Hematopoietic multipotent progenitor cell (in vitro differentiated cells): ENCODE results near the gene TUFT1. TPM values are rescaled to one million over a fixed set of nuclear protein-coding genes. Genes with fewer than 3 reads are reported as not detected.
"Not testable (repeated sequence)": the region's sequence is repeated elsewhere in the genome, so short reads cannot be mapped to it uniquely, and the experiment has no call there.

Experiments used
- DNase-seq, 3 donors: peaks; one replicate each; pipeline ENCODE4 v3.0.0-alpha.2; 2011 to 2015; ENCODE audit warnings: low read depth in 2 of 3, low spot score in 2 of 3
- total RNA-seq: library from RNA; depleted of rRNA; stranded (reverse); fragments of >200 nt; gene quantifications from one replicate; pipeline ENCODE4 v1.2.3, GENCODE V29; 2012

TUFT1 gene
- total RNA-seq, 1 donor: 2.7 TPM

DNA sequence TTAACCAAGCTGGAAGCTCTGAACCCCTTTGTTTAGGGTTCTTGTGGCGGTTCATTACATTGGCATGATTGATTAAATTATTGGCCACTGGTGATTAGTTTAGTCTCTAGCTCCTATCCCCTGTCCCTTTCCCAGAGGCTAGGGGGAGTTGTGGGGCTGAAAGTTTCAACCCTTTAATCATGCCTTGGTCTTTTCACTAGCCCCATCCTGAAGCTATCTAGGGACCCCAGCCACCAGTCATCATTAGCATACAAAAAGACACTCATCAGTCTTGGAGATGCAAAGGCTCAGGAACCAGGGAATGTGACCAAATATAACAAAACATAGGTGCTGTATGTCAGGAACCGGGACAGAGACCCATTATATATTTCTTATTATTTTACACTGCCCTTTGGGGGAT lies 37.1 kb downstream of the TUFT1 start:
- no peak for DNase-seq

DNA sequence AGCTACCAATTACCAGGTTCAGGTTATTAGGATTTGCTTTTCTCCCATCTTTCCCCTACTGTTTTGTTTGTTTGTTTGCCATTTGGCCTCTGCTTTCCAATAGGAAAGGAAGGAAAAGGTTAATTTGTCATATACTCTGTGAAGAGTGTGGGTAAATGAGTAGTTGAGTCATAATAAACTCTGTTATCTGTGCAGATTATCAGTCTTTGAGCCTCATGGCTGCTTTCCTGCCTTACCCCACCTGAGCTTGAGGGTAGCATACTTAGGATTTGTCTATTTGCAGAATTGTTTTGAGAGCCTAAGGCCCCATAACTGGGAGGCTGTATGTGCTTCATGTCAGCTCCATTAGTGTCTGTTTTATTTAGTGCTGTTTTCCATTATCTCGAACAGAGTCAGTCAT lies 38.8 kb downstream of the TUFT1 start:
- DNase-seq: no peak

GRCh38 chr1:151579436-151580225 lies 39.5 kb downstream of the TUFT1 start:
- no peak for DNase-seq

- no peak for DNase-seq
Measured at GRCh38 chr1:151581451-151581850, 41.3 kb downstream of the TUFT1 start.

DNA sequence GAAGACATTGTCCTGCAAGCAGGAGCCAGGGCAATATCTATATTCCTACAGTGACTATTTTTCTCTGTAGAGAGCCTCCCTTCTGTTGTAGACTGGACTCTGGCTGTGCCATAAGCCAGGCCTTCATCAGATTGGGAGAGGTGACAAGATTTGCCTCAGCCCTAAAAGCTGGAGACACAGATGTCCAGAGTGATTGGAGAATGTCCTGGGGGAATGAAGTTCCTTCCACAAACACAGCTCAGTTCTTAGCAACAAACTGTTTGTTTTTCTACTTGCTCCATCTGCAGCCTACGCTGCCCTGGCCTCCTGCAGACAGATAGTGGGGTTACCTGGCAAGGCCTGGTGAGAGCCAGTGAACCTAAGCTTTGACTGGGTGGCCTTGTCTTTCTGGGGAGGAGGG lies 41.8 kb downstream of the TUFT1 start:
- DNase-seq: no peak

GRCh38 chr1:151583796-151584195 lies 43.7 kb downstream of the TUFT1 start:
- DNase-seq: no peak

GRCh38 chr1:151584278-151584677 lies 44.2 kb downstream of the TUFT1 start:
- DNase-seq: no peak

DNA sequence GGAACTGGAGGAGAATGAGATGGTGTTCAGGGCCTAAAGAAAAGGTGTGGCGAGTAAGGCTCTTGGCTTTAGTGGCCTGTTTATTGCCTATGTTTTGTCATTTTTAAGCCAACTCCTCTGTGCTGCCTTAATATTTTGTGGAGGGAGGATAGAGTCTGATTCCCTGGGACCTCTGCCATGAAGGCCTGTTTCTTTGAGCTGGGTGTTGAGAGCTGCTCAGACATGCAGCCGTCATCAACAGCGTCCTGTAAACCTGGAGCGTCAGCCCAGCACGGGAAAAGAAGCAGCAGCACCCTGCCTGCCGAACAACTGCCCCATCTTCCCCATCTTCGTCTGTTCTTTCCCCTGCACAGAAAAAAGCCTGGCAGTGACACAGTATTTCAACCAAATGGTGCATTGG lies 44.7 kb downstream of the TUFT1 start:
- DNase-seq: no peak

GRCh38 chr1:151585622-151586021 lies 45.5 kb downstream of the TUFT1 start:
- DNase-seq: peak in 2 of 3 donors; percentile 43 to 54

GRCh38 chr1:151590961-151591360 lies 50.9 kb downstream of the TUFT1 start:
- DNase-seq: no peak

- DNase-seq: peak in 1 of 3 donors; percentile 29
Measured at GRCh38 chr1:151593730-151594129, 53.6 kb downstream of the TUFT1 start.

GRCh38 chr1:151594143-151594625 lies 54.1 kb downstream of the TUFT1 start:
- DNase-seq: peak; percentile 62 to 78 (median 73)

DNA sequence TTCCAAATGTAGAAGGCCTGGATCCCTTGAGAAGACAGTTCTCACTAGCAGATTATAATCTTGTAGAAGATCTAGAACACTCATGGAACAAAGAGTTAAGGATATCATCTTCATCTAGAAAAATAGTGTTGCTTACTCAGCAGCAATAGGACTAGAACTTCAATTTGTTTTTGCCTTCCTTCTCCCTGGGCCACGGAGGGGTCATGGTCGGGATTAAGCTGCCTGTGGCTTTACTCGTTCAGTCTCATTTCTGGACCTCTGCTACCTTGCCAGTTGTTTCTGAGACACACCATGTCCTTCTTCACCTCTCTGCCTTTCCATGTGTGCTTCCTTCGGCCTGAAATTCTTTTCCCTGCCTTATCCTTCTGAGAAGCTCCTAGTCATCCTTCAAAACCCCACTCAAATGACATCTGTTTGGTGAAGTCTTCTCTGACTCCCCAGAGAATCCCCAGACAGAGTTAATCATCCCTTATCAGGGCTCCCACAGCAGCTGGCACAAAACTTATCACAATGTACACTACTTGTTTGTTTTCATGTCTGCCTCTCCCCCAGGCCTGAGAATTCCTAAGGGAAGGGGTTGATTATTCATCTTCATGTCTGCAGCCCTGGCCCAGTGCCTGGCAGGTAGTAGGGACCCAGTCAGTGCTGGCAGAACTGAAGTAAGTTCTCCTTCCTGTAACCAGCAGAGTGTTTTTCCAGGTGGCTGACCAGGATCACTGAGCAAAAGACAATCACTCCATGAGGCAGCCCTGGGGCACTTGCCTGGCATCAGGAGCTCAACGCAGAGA lies 56.3 kb downstream of the TUFT1 start:
- DNase-seq: no peak

DNA sequence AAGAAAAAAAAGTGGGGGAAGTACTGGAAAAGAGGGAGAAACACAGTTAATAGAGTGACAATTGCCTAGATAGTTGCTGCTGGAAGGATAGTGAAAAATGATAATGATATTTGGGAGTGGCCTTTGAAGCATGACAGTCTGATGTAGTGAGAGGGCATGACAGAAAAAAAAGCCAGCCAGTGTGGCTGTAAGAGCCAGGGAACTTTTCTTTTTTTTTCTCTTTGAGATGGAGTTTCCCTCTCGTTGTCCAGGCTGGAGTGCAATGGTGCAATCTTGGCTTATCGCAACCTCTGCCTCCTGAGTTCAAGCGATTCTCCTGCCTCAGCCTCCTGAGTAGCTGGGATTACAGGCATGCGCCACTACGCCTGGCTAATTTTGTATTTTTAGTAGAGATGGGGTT lies 62.4 kb downstream of the TUFT1 start:
- DNase-seq: not testable (repeated sequence)

- no peak for DNase-seq
Measured at GRCh38 chr1:151604291-151604690, 64.2 kb downstream of the TUFT1 start.

GRCh38 chr1:151606384-151606783 lies 66.3 kb downstream of the TUFT1 start:
- no peak for DNase-seq

DNA sequence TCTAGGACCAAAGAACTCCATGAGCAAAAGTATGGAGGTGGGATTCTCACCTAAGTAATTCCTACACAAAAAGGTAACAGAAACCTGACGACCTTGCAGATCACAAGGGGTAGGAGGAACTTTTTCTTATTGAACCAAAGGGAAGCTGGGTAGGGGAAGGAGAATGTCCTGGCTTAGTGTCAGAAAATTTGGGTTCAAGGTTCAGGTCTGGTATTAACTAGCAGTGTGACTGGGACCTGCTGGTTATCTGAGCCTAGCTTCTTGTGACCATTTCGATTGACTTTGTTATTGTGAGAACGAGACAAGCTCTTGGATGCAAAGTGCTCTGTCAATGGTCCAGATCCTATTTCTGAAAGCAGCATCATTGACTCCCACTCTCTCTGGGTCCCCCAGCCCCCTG lies 66.7 kb downstream of the TUFT1 start:
- DNase-seq: no peak

- no peak for DNase-seq
Measured at GRCh38 chr1:151610142-151610541, 70.0 kb downstream of the TUFT1 start.

- DNase-seq: peak in 2 of 3 donors; percentile 45 to 57
Measured at GRCh38 chr1:151611288-151611790, 71.2 kb downstream of the TUFT1 start.

DNA sequence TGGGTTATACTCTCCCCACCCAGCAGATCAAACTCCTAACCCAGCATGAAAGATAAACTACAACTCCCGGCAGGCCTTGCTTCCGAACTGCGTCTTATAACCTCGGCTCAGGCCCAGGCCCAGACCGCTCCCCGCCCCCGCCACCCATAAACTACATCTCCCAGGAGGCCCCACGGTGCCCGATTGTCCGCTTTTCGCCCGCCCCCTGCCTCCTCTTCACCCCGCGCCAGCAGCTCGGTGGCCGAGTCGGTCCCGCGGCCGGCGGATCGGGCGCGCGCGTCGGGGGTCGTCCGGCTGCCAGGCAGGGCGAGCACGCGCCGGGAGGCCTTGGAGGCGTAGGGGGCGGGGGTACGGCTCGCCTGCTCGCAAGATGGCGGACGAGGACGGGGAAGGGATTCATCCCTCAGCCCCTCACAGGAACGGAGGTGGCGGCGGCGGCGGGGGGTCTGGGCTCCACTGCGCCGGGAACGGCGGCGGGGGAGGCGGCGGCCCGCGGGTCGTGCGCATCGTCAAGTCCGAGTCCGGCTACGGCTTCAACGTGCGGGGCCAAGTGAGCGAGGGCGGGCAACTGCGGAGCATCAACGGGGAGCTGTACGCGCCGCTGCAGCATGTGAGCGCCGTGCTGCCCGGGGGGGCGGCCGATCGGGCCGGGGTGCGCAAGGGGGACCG lies 71.9 kb downstream of the TUFT1 start, which contains the start of gene SNX27:
Gene SNX27 (plus strand): TSS at position 219 of the 669 bp plus-strand sequence. CDS start 152 bp downstream, at position 371.
- DNase-seq: peak; percentile 79 to 93 (median 91)
